GM23338 (cell line): ENCODE results near the gene TBC1D7. TPM values are rescaled to one million over a fixed set of nuclear protein-coding genes. Genes with fewer than 3 reads are reported as not detected.

Source experiments
- ATAC-seq: fragments of 200-7000 bp; cut with Tn5 transposase; 3 replicates; pipeline ENCODE4 v1.9.1; 2020
- DNase-seq: peaks from one replicate; pipeline ENCODE4 v3.0.0-alpha.2; 2015; ENCODE audit warnings: low spot score
- H2AFZ ChIP-seq: fragments of 200-600 bp; sonication (generic); 2 replicates; pipeline ENCODE4 v1.8.0; 2016; ENCODE audit warnings: antibody characterized with exemption, mild to moderate bottlenecking, moderate library complexity
- H3F3A ChIP-seq: fragments of 200-600 bp; sonication (generic); replicated peaks from 2 replicates; pipeline ENCODE4 v1.8.0; 2017; ENCODE audit warnings: antibody characterized with exemption, mixed run types, low read depth
- H3K27ac ChIP-seq: fragments of 200-600 bp; sonication (generic); 2 replicates; pipeline ENCODE4 v1.6.1; 2016; ENCODE audit warnings: low read depth
- H3K27me3 ChIP-seq: fragments of 200-600 bp; sonication (generic); 2 replicates; pipeline ENCODE4 v1.8.0; 2016; ENCODE audit warnings: mild to moderate bottlenecking, mixed run types, moderate library complexity; ENCODE audit not compliant: insufficient read depth
- H3K36me3 ChIP-seq: fragments of 200-600 bp; sonication (generic); 2 replicates; pipeline ENCODE4 v1.8.0; 2016; ENCODE audit warnings: mild to moderate bottlenecking; ENCODE audit not compliant: insufficient read depth
- H3K4me1 ChIP-seq: fragments of 200-600 bp; sonication (generic); 2 replicates; pipeline ENCODE4 v1.8.0; 2016; ENCODE audit warnings: mild to moderate bottlenecking, moderate library complexity; ENCODE audit not compliant: insufficient read depth
- H3K4me2 ChIP-seq: fragments of 200-600 bp; sonication (generic); 2 replicates; pipeline ENCODE4 v1.7.1; 2017; ENCODE audit warnings: mixed run types
- H3K4me3 ChIP-seq: fragments of 200-600 bp; sonication (generic); 2 replicates; pipeline ENCODE4 v1.6.1; 2016; ENCODE audit warnings: mixed run types
- H3K79me2 ChIP-seq: fragments of 200-600 bp; sonication (generic); replicated peaks from 2 replicates; pipeline ENCODE4 v1.8.0; 2017; ENCODE audit warnings: mild to moderate bottlenecking; ENCODE audit not compliant: insufficient read depth
- H3K9me2 ChIP-seq: fragments of 200-600 bp; sonication (generic); 2 replicates; pipeline ENCODE4 v1.8.0; 2017; ENCODE audit not compliant: insufficient read depth
- H4K20me1 ChIP-seq: fragments of 200-600 bp; sonication (generic); replicated peaks from 2 replicates; pipeline ENCODE4 v1.8.0; 2017; ENCODE audit warnings: mild to moderate bottlenecking; ENCODE audit not compliant: insufficient read depth
- H3K27ac Mint-ChIP-seq: 2 replicates; pipeline ENCODE4 v1.8.0; 2020; ENCODE audit warnings: inconsistent platforms, mild to moderate bottlenecking, moderate library complexity, mixed read lengths
- H3K27me3 Mint-ChIP-seq: 3 replicates; pipeline ENCODE4 v1.8.0; 2022; ENCODE audit warnings: low read depth, mild to moderate bottlenecking, moderate library complexity, mixed read lengths, inconsistent platforms; ENCODE audit not compliant: insufficient read depth, poor library complexity
- H3K36me3 Mint-ChIP-seq: 3 replicates; pipeline ENCODE4 v1.8.0; 2021; ENCODE audit warnings: low read depth, mild to moderate bottlenecking, inconsistent platforms, moderate library complexity, mixed read lengths
- H3K4me1 Mint-ChIP-seq: 3 replicates; pipeline ENCODE4 v1.8.0; 2020; ENCODE audit warnings: mild to moderate bottlenecking, inconsistent platforms, mixed read lengths
- H3K4me3 Mint-ChIP-seq: 3 replicates; pipeline ENCODE4 v1.8.0; 2021; ENCODE audit warnings: moderate library complexity, mild to moderate bottlenecking, inconsistent platforms, mixed read lengths
- H3K9me3 Mint-ChIP-seq: 3 replicates; pipeline ENCODE4 v1.8.0; 2020; ENCODE audit warnings: moderate library complexity, mild to moderate bottlenecking, inconsistent platforms, mixed read lengths
- CREB1 ChIP-seq: fragments of 250-450 bp; sonication (Bioruptor Pico); IDR thresholded peaks from 2 replicates; pipeline ENCODE4 v1.5.0; 2020; ENCODE audit warnings: low read depth, mild to moderate bottlenecking, moderate library complexity
- CTCF ChIP-seq, 2 experiments: fragments of 200-600 bp in 1 of 2; sonication (generic) in 1 of 2; conservative IDR thresholded peaks; 2 replicates each; pipeline versions ENCODE4 v1.5.1 to v1.6.1; 2016 to 2017; ENCODE audit warnings: antibody characterized with exemption in 2 of 2, low read depth in 2 of 2, mild to moderate bottlenecking in 2 of 2, moderate library complexity in 1 of 2
- ETS1 ChIP-seq: IDR thresholded peaks from 2 replicates; pipeline ENCODE4 v1.6.1; 2016; ENCODE audit warnings: antibody characterized with exemption
- EZH2 ChIP-seq: fragments of 200-600 bp; sonication (generic); IDR thresholded peaks from one replicate; pipeline ENCODE4 v1.8.0; 2017; ENCODE audit warnings: antibody characterized with exemption, mild to moderate bottlenecking, low read depth; ENCODE audit not compliant: unreplicated experiment
- EZH2phosphoT487 ChIP-seq: fragments of 200-600 bp; sonication (generic); IDR thresholded peaks from one replicate; pipeline ENCODE4 v1.8.1; 2018; ENCODE audit warnings: antibody characterized with exemption; ENCODE audit not compliant: unreplicated experiment
- JUNB ChIP-seq: IDR thresholded peaks from one replicate; pipeline ENCODE4 v1.6.1; 2016; ENCODE audit warnings: antibody characterized with exemption; ENCODE audit not compliant: unreplicated experiment
- NANOG ChIP-seq: IDR thresholded peaks from 2 replicates; pipeline ENCODE4 v1.6.1; 2016; ENCODE audit warnings: antibody characterized with exemption, borderline replicate concordance
- POLR2AphosphoS5 ChIP-seq: IDR thresholded peaks from 2 replicates; pipeline ENCODE4 v1.6.1; 2016; ENCODE audit warnings: antibody characterized with exemption, low read depth
- REST ChIP-seq: IDR thresholded peaks from one replicate; pipeline ENCODE4 v1.6.1; 2018; ENCODE audit warnings: antibody characterized with exemption; ENCODE audit not compliant: unreplicated experiment
- STAT1 ChIP-seq: IDR thresholded peaks from one replicate; pipeline ENCODE4 v1.6.1; 2016; ENCODE audit warnings: antibody characterized with exemption; ENCODE audit not compliant: unreplicated experiment
- ZNF114 ChIP-seq: fragments of 250-450 bp; sonication (Bioruptor Pico); IDR thresholded peaks from 2 replicates; pipeline ENCODE4 v1.5.0; 2020; ENCODE audit warnings: mild to moderate bottlenecking, moderate library complexity
- ZNF331 ChIP-seq: fragments of 250-450 bp; sonication (Bioruptor Pico); IDR thresholded peaks from 2 replicates; pipeline ENCODE4 v1.5.0; 2020; ENCODE audit warnings: low read depth, mild to moderate bottlenecking, moderate library complexity
- ZNF462 ChIP-seq: fragments of 250-450 bp; sonication (Bioruptor Pico); IDR thresholded peaks from 2 replicates; pipeline ENCODE4 v1.5.0; 2020; ENCODE audit warnings: mild to moderate bottlenecking, moderate library complexity
- polyA plus RNA-seq: library from polyadenylated mRNA; unstranded; fragments of >200 nt; fragmentation: Nextera tagmentation; extraction: Ambion mirVana; gene quantifications from 2 replicates; pipeline ENCODE4 v1.2.1, GENCODE V29; 2016
- total RNA-seq: library from RNA; depleted of rRNA; stranded (reverse); fragments of >200 nt; shearing (Covaris generic); gene quantifications from 2 replicates; pipeline ENCODE4 v1.2.3, GENCODE V29; 2014

Gene TBC1D7
- total and polyA plus RNA-seq, 2 experiments from 2014 or later: 62.0 to 70.4 TPM

- H3K27ac ChIP-seq: peak overlapping the region; percentile 87
- H2AFZ ChIP-seq: peak overlapping the region; percentile 67; the same call in 1 of the 2 replicates
- no peaks in the 10 kb centered on the region for H3K27me3 ChIP-seq
- no peaks in the 10 kb centered on the region for H3K9me3 Mint-ChIP-seq
- H3F3A ChIP-seq: 0 out of 2 replicates have a peak, but pooled peaks cover 2% of the 10 kb centered on the region
- H3K4me1 Mint-ChIP-seq: peaks cover 13% of the 10 kb centered on the region
- H3K36me3 Mint-ChIP-seq: peaks cover 24% of the 10 kb centered on the region; the same call in 2 of the 3 replicates
- DNase-seq: no peak
- peaks cover 10% of the 10 kb centered on the region for H3K36me3 ChIP-seq
- H3K4me2 ChIP-seq: peak overlapping the region; percentile 76
- H4K20me1 ChIP-seq: no peaks in the 10 kb centered on the region
- no peaks in the 10 kb centered on the region for H3K27me3 Mint-ChIP-seq
- H3K9me2 ChIP-seq: no peaks in the 10 kb centered on the region
- TF ChIP-seq ZNF331: no peak
- no peak for TF ChIP-seq REST
- no peak for TF ChIP-seq EZH2
- no peak for TF ChIP-seq ZNF462
- TF ChIP-seq JUNB: no peak
- no peak for TF ChIP-seq EZH2phosphoT487
- no peak for TF ChIP-seq ZNF114 (CRISPR knock-in tag)
- TF ChIP-seq NANOG: no peak
- no peak for TF ChIP-seq CTCF (conservative IDR thresholded peaks at IDR 0.05; ENCODE audit: low read depth in 2 of 2)
- no peak for TF ChIP-seq STAT1
- TF ChIP-seq ETS1: no peak
- TF ChIP-seq CREB1 (CRISPR knock-in tag): no peak
- no peak for TF ChIP-seq POLR2AphosphoS5
- H3K79me2 ChIP-seq: peaks cover 16% of the 10 kb centered on the region
- 0 out of 2 replicates have a peak, but pooled peaks cover 4% of the 10 kb centered on the region for H3K4me1 ChIP-seq
- H3K27ac Mint-ChIP-seq: peak overlapping the region; percentile 96
- peak overlapping the region; percentile 94 for H3K4me3 Mint-ChIP-seq
- peak overlapping the region; percentile 82 for H3K4me3 ChIP-seq
- ATAC-seq: no peak
These were observed 492 bp upstream of the TBC1D7 start for GRCh38 chr6:13328875-13329183.
